Measurements from ENCODE around the gene EFCAB6. TPM values are rescaled to one million over a fixed set of nuclear protein-coding genes. Genes with fewer than 3 reads are reported as not detected.

Gene EFCAB6
- polyA plus RNA-seq, 3 donors: not detected

DNA sequence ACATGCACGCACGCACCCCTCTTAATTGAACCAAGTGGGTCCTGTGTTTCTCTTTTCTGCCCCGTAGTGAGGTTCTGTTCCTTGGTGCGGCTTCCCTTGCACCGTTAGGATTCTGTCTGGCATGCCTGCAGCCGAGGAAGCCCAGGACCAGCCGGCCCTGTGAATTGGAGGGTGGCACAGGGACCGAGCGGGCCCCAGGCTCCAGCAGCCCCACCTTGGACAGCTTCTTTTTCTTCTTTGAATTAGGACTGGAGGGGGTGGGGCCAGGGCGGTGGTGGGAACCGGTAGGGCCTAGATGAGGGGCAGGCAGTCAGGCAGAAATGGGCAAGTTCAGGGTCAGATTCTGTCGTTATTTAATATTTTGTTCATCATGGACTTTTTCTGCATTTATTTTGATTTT is 305.6 kb downstream of the EFCAB6 start:
- intact Hi-C loops (cut with micrococcal nuclease): no loop called here
- no peaks in the 10 kb centered on the region for H4K20me1 ChIP-seq (ENCODE audit: insufficient read depth, low read length)
- WGBS (ENCODE audit: insufficient coverage): 90% methylated on average over 11 of the region's 12 CpGs
- no peaks in the 10 kb centered on the region for H3K27me3 ChIP-seq (ENCODE audit: control insufficient read depth in 2 of 2, insufficient read depth in 2 of 2, low read length in 2 of 2)
- no peaks in the 10 kb centered on the region for H3K4me1 ChIP-seq (ENCODE audit: control insufficient read depth in 1 of 2, insufficient read depth in 2 of 2, low read length in 2 of 2)
- no peak for TF ChIP-seq CTCF (IDR thresholded peaks at IDR 0.05)
- no peaks in the 10 kb centered on the region for H3K79me2 ChIP-seq (ENCODE audit: insufficient read depth, low read length)
- Mint-ChIP-seq H3K27ac (no peak overlapping the region), H3K27me3 (ENCODE audit: low read depth in 3 of 3) (peaks cover 0 to 4% (median 0%) of the 10 kb centered on the region in 3 donors), H3K4me1 (no peaks in the 10 kb centered on the region), H3K36me3 (no peaks in the 10 kb centered on the region), H3K4me3 (no peak overlapping the region), H3K9me3 (peaks cover 0 to 3% (median 0%) of the 10 kb centered on the region in 7 donors)
- H2AFZ ChIP-seq (ENCODE audit: insufficient read depth, low read depth, low read length, poor library complexity, severe bottlenecking): no peak overlapping the region
- H3K27ac ChIP-seq (ENCODE audit: low read depth in 1 of 2, low read length in 2 of 2): no peak overlapping the region
- H3K4me2 ChIP-seq (replicated peaks; ENCODE audit: extremely low read depth, low read length, poor library complexity, severe bottlenecking): no peak overlapping the region
- no peaks in the 10 kb centered on the region for H3K36me3 ChIP-seq (replicated peaks in 1 of 2; ENCODE audit: control insufficient read depth in 1 of 2, insufficient read depth in 2 of 2, low read length in 2 of 2)
- DNase-seq: no peak
- H3K4me3 ChIP-seq (replicated peaks in 1 of 3; ENCODE audit: low read depth in 2 of 3, low read length in 3 of 3): no peak overlapping the region
- no peak overlapping the region for H3K9ac ChIP-seq (ENCODE audit: insufficient read depth, low read length, poor library complexity, severe bottlenecking)
- H3K9me3 ChIP-seq (replicated peaks in 1 of 2; ENCODE audit: control insufficient read depth in 1 of 2, insufficient read depth in 1 of 2, low read length in 2 of 2): no peaks in the 10 kb centered on the region

- no peaks in the 10 kb centered on the region for H3K27me3 ChIP-seq (ENCODE audit: control insufficient read depth in 2 of 2, insufficient read depth in 2 of 2, low read length in 2 of 2)
- H3K9me3 Mint-ChIP-seq: peaks cover 0 to 3% (median 0%) of the 10 kb centered on the region in 7 donors
- H3K27me3 Mint-ChIP-seq (ENCODE audit: low read depth in 3 of 3): peaks cover 0 to 4% (median 2%) of the 10 kb centered on the region in 3 donors
- no peak overlapping the region for H3K27ac Mint-ChIP-seq
- H3K4me1 Mint-ChIP-seq: no peaks in the 10 kb centered on the region
- H3K4me3 Mint-ChIP-seq: no peak overlapping the region
- H3K36me3 Mint-ChIP-seq: no peaks in the 10 kb centered on the region
- H2AFZ ChIP-seq (ENCODE audit: insufficient read depth, low read depth, low read length, poor library complexity, severe bottlenecking): no peak overlapping the region
- no peak for DNase-seq
- H3K4me2 ChIP-seq (replicated peaks; ENCODE audit: extremely low read depth, low read length, poor library complexity, severe bottlenecking): no peak overlapping the region
- H3K4me3 ChIP-seq (replicated peaks in 1 of 3; ENCODE audit: low read depth in 2 of 3, low read length in 3 of 3): no peak overlapping the region
- no peak for TF ChIP-seq CTCF (IDR thresholded peaks at IDR 0.05)
- H4K20me1 ChIP-seq (ENCODE audit: insufficient read depth, low read length): no peaks in the 10 kb centered on the region
- intact Hi-C loops (cut with micrococcal nuclease): no loop called here
- no peaks in the 10 kb centered on the region for H3K36me3 ChIP-seq (replicated peaks in 1 of 2; ENCODE audit: control insufficient read depth in 1 of 2, insufficient read depth in 2 of 2, low read length in 2 of 2)
- H3K4me1 ChIP-seq (ENCODE audit: control insufficient read depth in 1 of 2, insufficient read depth in 2 of 2, low read length in 2 of 2): no peaks in the 10 kb centered on the region
- no peak overlapping the region for H3K27ac ChIP-seq (ENCODE audit: low read depth in 1 of 2, low read length in 2 of 2)
- H3K79me2 ChIP-seq (ENCODE audit: insufficient read depth, low read length): no peaks in the 10 kb centered on the region
- no peaks in the 10 kb centered on the region for H3K9me3 ChIP-seq (replicated peaks in 1 of 2; ENCODE audit: control insufficient read depth in 1 of 2, insufficient read depth in 1 of 2, low read length in 2 of 2)
- no peak overlapping the region for H3K9ac ChIP-seq (ENCODE audit: insufficient read depth, low read length, poor library complexity, severe bottlenecking)
- WGBS (ENCODE audit: insufficient coverage): 92% methylated on average over 4 of the region's 8 CpGs
Observed at GRCh38 chr22:43505896-43506295, 306.2 kb downstream of the EFCAB6 start.

All from CD14-positive monocyte (primary cell).